ENCODE results near the gene HOTAIR.

Gene HOTAIR

GRCh38 chr12:53998110-53998899, 23.6 kb upstream of the HOTAIR start:
- no peak for DNase-seq

- no peak for DNase-seq
Measured at GRCh38 chr12:53997204-53998109, 22.7 kb upstream of the HOTAIR start.

GRCh38 chr12:53996240-53997203, 21.8 kb upstream of the HOTAIR start:
- no peak for DNase-seq

- DNase-seq: no peak
Measured at GRCh38 chr12:53995378-53996239, 20.9 kb upstream of the HOTAIR start.

GRCh38 chr12:53995002-53995377, 20.2 kb upstream of the HOTAIR start:
- no peak for DNase-seq

GRCh38 chr12:53994264-53995001, 19.7 kb upstream of the HOTAIR start:
- no peak for DNase-seq

GRCh38 chr12:53994009-53994263, 19.2 kb upstream of the HOTAIR start:
- no peak for DNase-seq

- no peak for DNase-seq
Measured at GRCh38 chr12:53993162-53994008, 18.6 kb upstream of the HOTAIR start.

GRCh38 chr12:53992377-53992889, 17.7 kb upstream of the HOTAIR start:
- DNase-seq: no peak

GRCh38 chr12:53991077-53991460, 16.3 kb upstream of the HOTAIR start:
- no peak for DNase-seq

GRCh38 chr12:53990311-53991076, 15.7 kb upstream of the HOTAIR start:
- no peak for DNase-seq

- DNase-seq: no peak
Measured at GRCh38 chr12:53989227-53990113, 14.7 kb upstream of the HOTAIR start.

GRCh38 chr12:53988541-53989226, 13.9 kb upstream of the HOTAIR start:
- no peak for DNase-seq

- DNase-seq: no peak
Measured at GRCh38 chr12:53987787-53988230, 13.1 kb upstream of the HOTAIR start.

- DNase-seq: no peak
Measured at GRCh38 chr12:53986686-53987483, 12.1 kb upstream of the HOTAIR start.

GRCh38 chr12:53985994-53986685, 11.4 kb upstream of the HOTAIR start:
- no peak for DNase-seq

Data from activated T-cell treated with anti-CD3 and anti-CD28 coated beads for 4 hours (primary cell).